Measurements from ENCODE around the gene SNU13. TPM values are rescaled to one million over a fixed set of nuclear protein-coding genes. Genes with fewer than 3 reads are reported as not detected.
A peak's percentile ranks its signal among the peaks of the same experiment; 100 is the strongest.

The SNU13 gene
- total RNA-seq, 1 donor from 2014 or later: 175 TPM

GRCh38 chr22:41684194-41684593 lies 4.5 kb downstream of the SNU13 start:
- TF ChIP-seq CTCF (IDR thresholded peaks at IDR 0.05; ENCODE audit: insufficient read depth, low read depth, low read length) (no peak), EZH2 (IDR thresholded peaks at IDR 0.05; ENCODE audit: insufficient read depth, low read length) (no peak)
- no peak overlapping the region for H3K4me3 ChIP-seq (ENCODE audit: insufficient read depth, low read depth, low read length)
- H4K20me1 ChIP-seq (ENCODE audit: insufficient read depth, low read length): peaks cover 64% of the 10 kb centered on the region
- H3K79me2 ChIP-seq (ENCODE audit: insufficient read depth, low read length): peaks cover 97% of the 10 kb centered on the region
- Mint-ChIP-seq H3K27me3 (ENCODE audit: low read depth, unreplicated experiment) (no peaks in the 10 kb centered on the region), H3K36me3 (ENCODE audit: low read depth, unreplicated experiment) (peaks cover 2% of the 10 kb centered on the region), H3K4me1 (ENCODE audit: low read depth, unreplicated experiment) (peaks cover 6% of the 10 kb centered on the region), H3K27ac (ENCODE audit: unreplicated experiment) (no peak overlapping the region), H3K9me3 (ENCODE audit: unreplicated experiment) (no peaks in the 10 kb centered on the region), H3K4me3 (ENCODE audit: unreplicated experiment) (no peak overlapping the region)
- no peak overlapping the region for H2AFZ ChIP-seq (ENCODE audit: low read depth, low read length)
- peaks cover 11% of the 10 kb centered on the region for H3K4me1 ChIP-seq (ENCODE audit: insufficient read depth, low read length)
- peaks cover 9% of the 10 kb centered on the region for H3K36me3 ChIP-seq (ENCODE audit: insufficient read depth, low read length)
- FAIRE-seq: no peak
- H3K4me2 ChIP-seq (ENCODE audit: low read length): no peak overlapping the region
- H3K27ac ChIP-seq (ENCODE audit: low read depth, low read length): no peak overlapping the region
- no peaks in the 10 kb centered on the region for H3K9me3 ChIP-seq (ENCODE audit: insufficient read depth, low read depth, low read length)
- no peak overlapping the region for H3K9ac ChIP-seq (ENCODE audit: low read length)
- no peaks in the 10 kb centered on the region for H3K27me3 ChIP-seq (ENCODE audit: insufficient read depth, low read length)
- no peak for DNase-seq (ENCODE audit: low read depth)

DNA sequence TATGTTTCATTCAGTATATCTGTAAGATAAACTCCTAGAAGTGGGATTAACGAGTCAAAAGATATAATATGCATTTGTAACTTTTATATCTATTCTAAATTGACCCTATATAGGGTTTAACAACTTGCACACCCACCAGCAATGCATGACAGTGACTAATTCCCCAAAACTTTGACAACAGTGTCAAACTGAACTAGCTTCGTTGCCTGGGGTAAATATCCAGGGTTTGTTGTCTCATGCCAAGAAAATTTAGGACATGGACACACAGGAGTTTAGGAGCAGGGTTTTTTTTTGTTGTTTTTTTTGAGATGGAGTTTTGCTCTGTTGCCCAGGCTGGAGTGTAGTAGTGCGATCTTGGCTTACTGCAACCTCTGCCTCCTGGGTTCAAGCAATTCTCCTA lies 5.1 kb downstream of the SNU13 start:
- H3K27ac Mint-ChIP-seq (ENCODE audit: unreplicated experiment): no peak overlapping the region
- no peak overlapping the region for H3K27ac ChIP-seq (ENCODE audit: low read depth, low read length)
- FAIRE-seq (no peak), DNase-seq (ENCODE audit: low read depth) (no peak)
- H3K79me2 ChIP-seq (ENCODE audit: insufficient read depth, low read length): peaks cover 95% of the 10 kb centered on the region
- H2AFZ ChIP-seq (ENCODE audit: low read depth, low read length): no peak overlapping the region
- no peaks in the 10 kb centered on the region for H3K27me3 ChIP-seq (ENCODE audit: insufficient read depth, low read length)
- no peak overlapping the region for H3K4me3 ChIP-seq (ENCODE audit: insufficient read depth, low read depth, low read length)
- no peaks in the 10 kb centered on the region for H3K27me3 Mint-ChIP-seq (ENCODE audit: low read depth, unreplicated experiment)
- no peaks in the 10 kb centered on the region for H3K9me3 Mint-ChIP-seq (ENCODE audit: unreplicated experiment)
- peaks cover 12% of the 10 kb centered on the region for H3K36me3 ChIP-seq (ENCODE audit: insufficient read depth, low read length)
- peaks cover 2% of the 10 kb centered on the region for H3K36me3 Mint-ChIP-seq (ENCODE audit: low read depth, unreplicated experiment)
- no peak overlapping the region for H3K4me3 Mint-ChIP-seq (ENCODE audit: unreplicated experiment)
- H3K4me2 ChIP-seq (ENCODE audit: low read length): no peak overlapping the region
- no peak for TF ChIP-seq EZH2 (IDR thresholded peaks at IDR 0.05; ENCODE audit: insufficient read depth, low read length)
- TF ChIP-seq CTCF (IDR thresholded peaks at IDR 0.05; ENCODE audit: insufficient read depth, low read depth, low read length): no peak
- no peak overlapping the region for H3K9ac ChIP-seq (ENCODE audit: low read length)
- H3K4me1 Mint-ChIP-seq (ENCODE audit: low read depth, unreplicated experiment): peaks cover 6% of the 10 kb centered on the region
- H3K4me1 ChIP-seq (ENCODE audit: insufficient read depth, low read length): peaks cover 11% of the 10 kb centered on the region
- H3K9me3 ChIP-seq (ENCODE audit: insufficient read depth, low read depth, low read length): no peaks in the 10 kb centered on the region
- H4K20me1 ChIP-seq (ENCODE audit: insufficient read depth, low read length): peaks cover 67% of the 10 kb centered on the region

GRCh38 chr22:41683052-41683451 lies 5.6 kb downstream of the SNU13 start:
- Histone ChIP-seq H3K4me2 (ENCODE audit: low read length) (peak overlapping the region; percentile 84), H4K20me1 (ENCODE audit: insufficient read depth, low read length) (peaks cover 72% of the 10 kb centered on the region), H2AFZ (ENCODE audit: low read depth, low read length) (no peak overlapping the region), H3K9me3 (ENCODE audit: insufficient read depth, low read depth, low read length) (no peaks in the 10 kb centered on the region), H3K9ac (ENCODE audit: low read length) (peak overlapping the region; percentile 92), H3K4me3 (ENCODE audit: insufficient read depth, low read depth, low read length) (no peak overlapping the region), H3K27ac (ENCODE audit: low read depth, low read length) (peak overlapping the region; percentile 81), H3K27me3 (ENCODE audit: insufficient read depth, low read length) (no peaks in the 10 kb centered on the region), H3K4me1 (ENCODE audit: insufficient read depth, low read length) (peaks cover 11% of the 10 kb centered on the region), H3K79me2 (ENCODE audit: insufficient read depth, low read length) (peaks cover 95% of the 10 kb centered on the region), H3K36me3 (ENCODE audit: insufficient read depth, low read length) (peaks cover 17% of the 10 kb centered on the region)
- Mint-ChIP-seq H3K4me1 (ENCODE audit: low read depth, unreplicated experiment) (peaks cover 6% of the 10 kb centered on the region), H3K9me3 (ENCODE audit: unreplicated experiment) (no peaks in the 10 kb centered on the region), H3K36me3 (ENCODE audit: low read depth, unreplicated experiment) (peaks cover 5% of the 10 kb centered on the region), H3K27ac (ENCODE audit: unreplicated experiment) (peak overlapping the region; percentile 97), H3K4me3 (ENCODE audit: unreplicated experiment) (peak overlapping the region; percentile 97), H3K27me3 (ENCODE audit: low read depth, unreplicated experiment) (no peaks in the 10 kb centered on the region)
- DNase-seq (ENCODE audit: low read depth) (no peak), FAIRE-seq (no peak)
- TF ChIP-seq CTCF (IDR thresholded peaks at IDR 0.05; ENCODE audit: insufficient read depth, low read depth, low read length) (no peak), EZH2 (IDR thresholded peaks at IDR 0.05; ENCODE audit: insufficient read depth, low read length) (no peak)

Data from astrocyte (in vitro differentiated cells and primary cell).